Measurements from ENCODE around the gene GNA12.

The GNA12 gene

GRCh38 chr7:2758673-2759616, 85.2 kb downstream of the GNA12 start:
- Histone ChIP-seq H3K27ac (replicated peaks; ENCODE audit: low read length) (no peak overlapping the region), H3K9ac (ENCODE audit: low read depth, low read length, poor library complexity) (no peak overlapping the region)

GRCh38 chr7:2757904-2758672, 86.0 kb downstream of the GNA12 start:
- H3K14ac ChIP-seq (ENCODE audit: low read length): no peak overlapping the region
- H3K4ac ChIP-seq (ENCODE audit: low read length): no peak overlapping the region
- no peak overlapping the region for H3K18ac ChIP-seq (ENCODE audit: low read length)
- H3K36me3 ChIP-seq (replicated peaks in 1 of 2; ENCODE audit: control insufficient read depth in 2 of 2, insufficient read depth in 2 of 2, low read length in 2 of 2): peaks cover 0 to 20% of the 10 kb centered on the region in 2 donors
- peak overlapping the region; percentile 3 for H3K27ac ChIP-seq (replicated peaks; ENCODE audit: low read length)
- H2BK12ac ChIP-seq (ENCODE audit: low read length): no peak overlapping the region
- WGBS, 2 donors (ENCODE audit: extremely low coverage in 2 of 2, insufficient read length in 2 of 2, insufficient replicate concordance in 1 of 2): 100% methylated on average over 1 of the region's 12 CpGs
- H4K91ac ChIP-seq (ENCODE audit: low read depth, low read length, poor library complexity): no peak overlapping the region
- peaks cover 11 to 15% of the 10 kb centered on the region in 2 donors for H3K4me1 ChIP-seq (ENCODE audit: control insufficient read depth in 2 of 2, insufficient read depth in 1 of 2, low read depth in 1 of 2, low read length in 2 of 2)
- peaks cover 6% of the 10 kb centered on the region for H3K79me1 ChIP-seq (ENCODE audit: low read depth, low read length)
- no peak overlapping the region for H4K8ac ChIP-seq (ENCODE audit: low read depth, low read length)
- H3K4me2 ChIP-seq (ENCODE audit: insufficient read depth, low read length, poor library complexity, severe bottlenecking): no peak overlapping the region
- no peak overlapping the region for H3K9ac ChIP-seq (ENCODE audit: low read depth, low read length, poor library complexity)
- H3K23ac ChIP-seq (ENCODE audit: low read depth, low read length, poor library complexity): no peak overlapping the region
- H2AFZ ChIP-seq (ENCODE audit: low read length): no peak overlapping the region
- no peak overlapping the region for H2BK15ac ChIP-seq (ENCODE audit: low read length)
- peaks cover 0 to 7% of the 10 kb centered on the region in 2 donors for H3K9me3 ChIP-seq (replicated peaks in 1 of 2; ENCODE audit: control insufficient read depth in 2 of 2, insufficient read depth in 1 of 2, low read depth in 1 of 2, low read length in 2 of 2)
- no peak for DNase-seq (ENCODE audit: low spot score)
- H3K27me3 ChIP-seq (ENCODE audit: control insufficient read depth in 3 of 3, insufficient read depth in 3 of 3, low read depth in 1 of 3, low read length in 3 of 3): no peaks in the 10 kb centered on the region
- H3K4me3 ChIP-seq (ENCODE audit: low read length in 2 of 2): no peak overlapping the region
- H2BK5ac ChIP-seq (ENCODE audit: low read length): no peak overlapping the region
- no peak overlapping the region for H2AK5ac ChIP-seq (ENCODE audit: low read depth, low read length)
- no peak overlapping the region for H2BK120ac ChIP-seq (ENCODE audit: low read depth, low read length)

More at GRCh38 chr7:2758673-2759616, 85.2 kb downstream of the GNA12 start:
- Histone ChIP-seq H3K4me3 (ENCODE audit: low read length in 2 of 2) (no peak overlapping the region), H2BK12ac (ENCODE audit: low read length) (no peak overlapping the region), H2AFZ (ENCODE audit: low read length) (no peak overlapping the region), H3K4me2 (ENCODE audit: insufficient read depth, low read length, poor library complexity, severe bottlenecking) (no peak overlapping the region), H3K14ac (ENCODE audit: low read length) (no peak overlapping the region), H2BK120ac (ENCODE audit: low read depth, low read length) (no peak overlapping the region), H3K36me3 (replicated peaks in 1 of 2; ENCODE audit: control insufficient read depth in 2 of 2, insufficient read depth in 2 of 2, low read length in 2 of 2) (peaks cover 0 to 20% of the 10 kb centered on the region in 2 donors), H3K79me1 (ENCODE audit: low read depth, low read length) (peaks cover 6% of the 10 kb centered on the region), H3K18ac (ENCODE audit: low read length) (no peak overlapping the region), H3K9me3 (replicated peaks in 1 of 2; ENCODE audit: control insufficient read depth in 2 of 2, insufficient read depth in 1 of 2, low read depth in 1 of 2, low read length in 2 of 2) (peaks cover 0 to 7% of the 10 kb centered on the region in 2 donors), H3K4ac (ENCODE audit: low read length) (no peak overlapping the region), H2BK15ac (ENCODE audit: low read length) (no peak overlapping the region), H3K4me1 (ENCODE audit: control insufficient read depth in 2 of 2, insufficient read depth in 1 of 2, low read depth in 1 of 2, low read length in 2 of 2) (peaks cover 15 to 16% of the 10 kb centered on the region in 2 donors), H2AK5ac (ENCODE audit: low read depth, low read length) (no peak overlapping the region), H3K23ac (ENCODE audit: low read depth, low read length, poor library complexity) (no peak overlapping the region), H3K27me3 (ENCODE audit: control insufficient read depth in 3 of 3, insufficient read depth in 3 of 3, low read depth in 1 of 3, low read length in 3 of 3) (no peaks in the 10 kb centered on the region), H4K91ac (ENCODE audit: low read depth, low read length, poor library complexity) (no peak overlapping the region), H2BK5ac (ENCODE audit: low read length) (no peak overlapping the region), H4K8ac (ENCODE audit: low read depth, low read length) (no peak overlapping the region)
- WGBS, 2 donors (ENCODE audit: extremely low coverage in 2 of 2, insufficient read length in 2 of 2, insufficient replicate concordance in 1 of 2): no CpG with 5 or more reads among the region's 18 CpGs
- DNase-seq (ENCODE audit: low spot score): no peak

- H3K9ac ChIP-seq (ENCODE audit: low read depth, low read length, poor library complexity): no peak overlapping the region
- no peak overlapping the region for H2BK120ac ChIP-seq (ENCODE audit: low read depth, low read length)
- no peak overlapping the region for H3K18ac ChIP-seq (ENCODE audit: low read length)
- no peak overlapping the region for H3K4ac ChIP-seq (ENCODE audit: low read length)
- H3K14ac ChIP-seq (ENCODE audit: low read length): no peak overlapping the region
- DNase-seq (ENCODE audit: low spot score): no peak
- peaks cover 6% of the 10 kb centered on the region for H3K79me1 ChIP-seq (ENCODE audit: low read depth, low read length)
- H3K27ac ChIP-seq (replicated peaks; ENCODE audit: low read length): no peak overlapping the region
- H2BK5ac ChIP-seq (ENCODE audit: low read length): no peak overlapping the region
- H4K8ac ChIP-seq (ENCODE audit: low read depth, low read length): no peak overlapping the region
- WGBS, 2 donors (ENCODE audit: extremely low coverage in 2 of 2, insufficient read length in 2 of 2, insufficient replicate concordance in 1 of 2): no CpG with 5 or more reads among the region's 11 CpGs
- no peak overlapping the region for H3K4me3 ChIP-seq (ENCODE audit: low read length in 2 of 2)
- H2BK12ac ChIP-seq (ENCODE audit: low read length): no peak overlapping the region
- no peak overlapping the region for H4K91ac ChIP-seq (ENCODE audit: low read depth, low read length, poor library complexity)
- H2AFZ ChIP-seq (ENCODE audit: low read length): no peak overlapping the region
- no peak overlapping the region for H3K23ac ChIP-seq (ENCODE audit: low read depth, low read length, poor library complexity)
- peaks cover 0 to 20% of the 10 kb centered on the region in 2 donors for H3K36me3 ChIP-seq (replicated peaks in 1 of 2; ENCODE audit: control insufficient read depth in 2 of 2, insufficient read depth in 2 of 2, low read length in 2 of 2)
- H2AK5ac ChIP-seq (ENCODE audit: low read depth, low read length): no peak overlapping the region
- H3K9me3 ChIP-seq (replicated peaks in 1 of 2; ENCODE audit: control insufficient read depth in 2 of 2, insufficient read depth in 1 of 2, low read depth in 1 of 2, low read length in 2 of 2): peaks cover 0 to 7% of the 10 kb centered on the region in 2 donors
- no peak overlapping the region for H2BK15ac ChIP-seq (ENCODE audit: low read length)
- H3K4me2 ChIP-seq (ENCODE audit: insufficient read depth, low read length, poor library complexity, severe bottlenecking): no peak overlapping the region
- H3K4me1 ChIP-seq (ENCODE audit: control insufficient read depth in 2 of 2, insufficient read depth in 1 of 2, low read depth in 1 of 2, low read length in 2 of 2): peaks cover 11 to 15% of the 10 kb centered on the region in 2 donors
- no peaks in the 10 kb centered on the region for H3K27me3 ChIP-seq (ENCODE audit: control insufficient read depth in 3 of 3, insufficient read depth in 3 of 3, low read depth in 1 of 3, low read length in 3 of 3)
Observed at GRCh38 chr7:2757361-2757903, 86.7 kb downstream of the GNA12 start.

GRCh38 chr7:2755531-2755930, 88.6 kb downstream of the GNA12 start:
- no peak overlapping the region for H2BK5ac ChIP-seq (ENCODE audit: low read length)
- DNase-seq (ENCODE audit: low spot score): no peak
- no peak overlapping the region for H4K8ac ChIP-seq (ENCODE audit: low read depth, low read length)
- peaks cover 5% of the 10 kb centered on the region for H3K79me1 ChIP-seq (ENCODE audit: low read depth, low read length)
- H3K14ac ChIP-seq (ENCODE audit: low read length): no peak overlapping the region
- H3K4me3 ChIP-seq (ENCODE audit: low read length in 2 of 2): no peak overlapping the region
- no peak overlapping the region for H3K4ac ChIP-seq (ENCODE audit: low read length)
- H2BK15ac ChIP-seq (ENCODE audit: low read length): no peak overlapping the region
- H3K18ac ChIP-seq (ENCODE audit: low read length): no peak overlapping the region
- no peaks in the 10 kb centered on the region for H3K27me3 ChIP-seq (ENCODE audit: control insufficient read depth in 3 of 3, insufficient read depth in 3 of 3, low read depth in 1 of 3, low read length in 3 of 3)
- no peak overlapping the region for H4K91ac ChIP-seq (ENCODE audit: low read depth, low read length, poor library complexity)
- no peak overlapping the region for H2BK12ac ChIP-seq (ENCODE audit: low read length)
- H3K36me3 ChIP-seq (replicated peaks in 1 of 2; ENCODE audit: control insufficient read depth in 2 of 2, insufficient read depth in 2 of 2, low read length in 2 of 2): peaks cover under 1 to 12% of the 10 kb centered on the region in 2 donors
- H3K9ac ChIP-seq (ENCODE audit: low read depth, low read length, poor library complexity): no peak overlapping the region
- no peak overlapping the region for H3K4me2 ChIP-seq (ENCODE audit: insufficient read depth, low read length, poor library complexity, severe bottlenecking)
- peaks cover 0 to 9% of the 10 kb centered on the region in 2 donors for H3K9me3 ChIP-seq (replicated peaks in 1 of 2; ENCODE audit: control insufficient read depth in 2 of 2, insufficient read depth in 1 of 2, low read depth in 1 of 2, low read length in 2 of 2)
- no peak overlapping the region for H2AK5ac ChIP-seq (ENCODE audit: low read depth, low read length)
- H2AFZ ChIP-seq (ENCODE audit: low read length): no peak overlapping the region
- no peak overlapping the region for H3K23ac ChIP-seq (ENCODE audit: low read depth, low read length, poor library complexity)
- H3K27ac ChIP-seq (replicated peaks; ENCODE audit: low read length): no peak overlapping the region
- H3K4me1 ChIP-seq (ENCODE audit: control insufficient read depth in 2 of 2, insufficient read depth in 1 of 2, low read depth in 1 of 2, low read length in 2 of 2): peaks cover 11 to 13% of the 10 kb centered on the region in 2 donors
- no peak overlapping the region for H2BK120ac ChIP-seq (ENCODE audit: low read depth, low read length)

Data from neuronal stem cell (in vitro differentiated cells).